Memory B cell (primary cell): ENCODE results near the gene SH3BP2.
A peak's percentile ranks its signal among the peaks of the same experiment; 100 is the strongest.

ENCODE experiments used
- ATAC-seq: fragments of 150-1000 bp; cut with Tn5 transposase; 2 replicates; pipeline ENCODE4 v1.10.0; 2021; ENCODE audit warnings: low read depth, mild to moderate bottlenecking, moderate library complexity
- DNase-seq, 2 donors: peaks; one replicate each; pipeline ENCODE4 v3.0.0; 2022; ENCODE audit warnings: low spot score in 2 of 2
- H3K27ac Mint-ChIP-seq: one replicate; pipeline ENCODE4 v1.8.0; 2022; ENCODE audit warnings: mild to moderate bottlenecking, moderate library complexity, mixed read lengths
- H3K27me3 Mint-ChIP-seq: one replicate; pipeline ENCODE4 v1.8.0; 2022; ENCODE audit warnings: mixed read lengths
- H3K36me3 Mint-ChIP-seq: one replicate; pipeline ENCODE4 v1.8.0; 2022; ENCODE audit warnings: mild to moderate bottlenecking, mixed read lengths
- H3K4me1 Mint-ChIP-seq: one replicate; pipeline ENCODE4 v1.8.0; 2022; ENCODE audit warnings: mixed read lengths
- H3K4me3 Mint-ChIP-seq: one replicate; pipeline ENCODE4 v1.8.0; 2022; ENCODE audit warnings: mild to moderate bottlenecking, moderate library complexity, mixed read lengths
- H3K9me3 Mint-ChIP-seq: one replicate; pipeline ENCODE4 v1.8.0; 2022; ENCODE audit warnings: mixed read lengths

SH3BP2 gene

DNA sequence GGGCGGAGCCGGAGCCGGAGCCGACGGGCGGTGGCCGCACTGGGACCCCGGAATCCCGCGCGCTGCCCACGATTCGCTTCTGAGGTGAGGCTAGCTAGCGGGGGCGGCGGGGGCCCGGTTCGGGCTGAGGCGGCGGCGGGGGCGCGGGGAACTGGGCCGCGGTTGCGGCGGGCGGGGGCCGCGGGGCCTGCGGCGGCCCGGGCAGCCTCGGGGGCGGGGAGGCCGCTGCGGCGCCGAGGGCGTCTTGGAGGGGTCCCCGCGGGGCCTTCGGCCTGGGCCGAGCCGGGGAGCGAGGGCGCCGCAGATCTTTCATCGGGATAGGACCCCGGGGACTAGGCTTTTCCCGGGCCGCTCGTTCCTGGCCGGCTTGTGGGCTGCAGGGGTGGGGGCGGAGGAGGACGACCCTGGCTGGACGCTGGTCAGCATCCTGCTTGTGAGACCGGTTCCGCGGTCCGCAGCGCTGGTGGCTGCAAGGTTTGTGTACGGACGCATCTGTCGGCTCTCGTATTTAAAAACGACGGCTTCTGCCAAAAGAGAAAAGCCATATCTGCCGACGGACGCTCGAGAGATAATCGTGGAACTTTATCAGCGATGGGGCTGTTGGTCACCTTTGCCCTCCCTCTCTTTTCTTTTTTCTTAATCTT, 51.2 kb downstream of the SH3BP2 start:
- Mint-ChIP-seq H3K4me1 (peaks cover 37% of the 10 kb centered on the region), H3K27ac (peak overlapping the region; percentile 89), H3K27me3 (no peaks in the 10 kb centered on the region), H3K9me3 (peaks cover 2% of the 10 kb centered on the region), H3K36me3 (peaks cover 9% of the 10 kb centered on the region), H3K4me3 (peak overlapping the region; percentile 97)
- ATAC-seq (peak; percentile 28), DNase-seq (no peak)

- Mint-ChIP-seq H3K27ac (peak overlapping the region; percentile 89), H3K4me3 (peak overlapping the region; percentile 92), H3K36me3 (peaks cover 5% of the 10 kb centered on the region), H3K9me3 (no peaks in the 10 kb centered on the region), H3K27me3 (no peaks in the 10 kb centered on the region), H3K4me1 (peaks cover 48% of the 10 kb centered on the region)
- no peak for ATAC-seq
- no peak for DNase-seq
Observed at GRCh38 chr4:2846172-2846571, 53.3 kb downstream of the SH3BP2 start.

DNA sequence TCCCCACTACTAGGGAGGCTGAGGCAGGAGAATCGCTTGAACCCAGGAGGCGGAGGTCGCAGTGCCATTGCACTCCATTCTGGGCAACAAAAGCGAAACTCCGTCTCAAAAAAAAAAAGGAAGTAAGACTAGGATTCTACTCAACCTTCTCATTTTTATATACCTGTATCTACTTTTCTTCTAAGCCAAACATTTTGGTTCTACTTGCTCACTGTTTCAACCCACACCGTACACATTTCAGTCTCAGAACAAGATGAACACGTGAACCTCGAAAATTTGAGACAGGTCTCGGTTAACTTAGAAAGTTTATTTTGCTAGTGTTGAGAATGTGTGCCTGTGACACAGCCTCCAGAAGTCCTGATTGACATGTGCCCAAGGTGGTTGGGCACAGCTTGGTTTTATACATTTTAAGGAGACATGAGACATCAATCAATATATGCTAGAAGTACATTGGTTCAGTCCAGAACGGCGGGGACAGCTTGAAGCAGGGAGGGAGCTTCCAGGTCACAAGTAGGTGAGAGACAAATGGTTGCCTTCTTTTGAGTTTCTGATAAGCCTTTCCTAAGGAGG, 54.5 kb downstream of the SH3BP2 start:
- H3K4me1 Mint-ChIP-seq = peaks cover 54% of the 10 kb centered on the region
- peak overlapping the region; percentile 63 for H3K4me3 Mint-ChIP-seq
- peak; percentile 17 for ATAC-seq

DNA sequence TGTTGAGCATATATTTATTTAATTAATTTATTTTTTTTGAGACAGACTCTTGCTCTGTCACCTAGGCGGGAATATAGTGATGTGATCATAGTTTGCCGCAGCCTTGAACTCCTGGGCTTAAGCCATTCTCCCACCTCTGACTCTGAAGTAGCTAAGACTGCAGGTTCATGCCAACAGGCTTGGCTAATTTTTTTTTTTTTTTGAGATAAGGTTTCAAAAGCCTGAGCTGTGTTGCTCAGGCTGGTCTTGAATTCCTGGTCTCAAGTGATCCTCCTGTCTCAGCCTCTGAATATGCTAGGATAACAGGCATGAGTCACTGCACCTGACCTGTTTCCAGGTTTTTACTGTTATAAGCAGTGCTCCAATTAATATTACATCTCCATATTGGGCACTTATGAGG, 55.6 kb downstream of the SH3BP2 start:
- ATAC-seq = no peak
- Mint-ChIP-seq H3K27ac (no peak overlapping the region), H3K4me1 (peaks cover 48% of the 10 kb centered on the region), H3K36me3 (peaks cover 5% of the 10 kb centered on the region), H3K9me3 (no peaks in the 10 kb centered on the region), H3K4me3 (no peak overlapping the region), H3K27me3 (no peaks in the 10 kb centered on the region)
- no peak for DNase-seq

More for the DNA sequence above, 54.5 kb downstream of the SH3BP2 start:
- no peak for DNase-seq
- H3K27me3 Mint-ChIP-seq = no peaks in the 10 kb centered on the region
- H3K9me3 Mint-ChIP-seq = no peaks in the 10 kb centered on the region
- H3K27ac Mint-ChIP-seq = peak overlapping the region; percentile 82
- peaks cover 5% of the 10 kb centered on the region for H3K36me3 Mint-ChIP-seq

DNA sequence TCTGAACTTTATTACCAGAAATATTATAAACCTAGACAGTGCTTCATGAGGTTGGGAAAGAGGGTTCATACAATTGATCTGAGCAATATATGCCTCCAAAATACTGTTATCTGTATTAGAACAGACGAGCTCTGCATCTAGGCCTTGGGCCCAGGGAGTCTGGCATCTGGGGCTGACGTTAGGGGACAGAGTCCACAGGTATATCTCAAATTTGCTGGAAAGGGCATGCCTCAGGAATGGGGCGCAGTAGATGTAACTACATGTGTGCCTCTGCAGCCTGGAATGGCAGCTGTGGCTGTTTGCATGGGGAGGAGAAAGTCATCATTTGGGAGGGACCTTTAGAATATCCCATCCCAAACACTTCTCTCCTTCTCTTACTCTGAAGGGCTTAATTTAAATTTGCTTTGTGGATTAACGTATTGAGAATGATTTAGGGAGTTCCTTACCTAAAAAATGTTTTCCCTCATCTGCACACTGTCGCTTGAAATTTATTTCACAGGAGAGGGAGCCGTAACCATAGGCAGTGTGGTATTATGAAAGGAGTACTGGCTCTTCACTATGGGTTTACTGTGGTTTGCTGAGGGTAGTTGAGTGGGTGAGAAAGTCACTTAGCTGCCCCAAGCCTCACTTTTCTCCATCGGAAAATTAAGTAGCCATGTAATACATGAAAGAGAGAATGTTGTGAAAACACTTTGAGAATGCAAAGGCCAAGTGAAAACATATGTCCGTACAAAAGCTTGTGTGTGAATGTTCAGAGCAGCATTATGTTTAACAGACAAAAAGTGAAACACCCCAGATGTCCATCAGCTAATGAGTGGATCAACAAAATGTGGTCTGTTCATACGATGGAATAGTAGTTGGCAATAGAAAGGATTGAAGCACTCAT, 56.6 kb downstream of the SH3BP2 start:
- Mint-ChIP-seq H3K9me3 (no peaks in the 10 kb centered on the region), H3K4me3 (peak overlapping the region; percentile 39), H3K4me1 (peaks cover 51% of the 10 kb centered on the region), H3K36me3 (peaks cover 1% of the 10 kb centered on the region), H3K27ac (peak overlapping the region; percentile 82), H3K27me3 (no peaks in the 10 kb centered on the region)
- ATAC-seq (no peak), DNase-seq (no peak)

- ATAC-seq (peak; percentile 9), DNase-seq (no peak)
- Mint-ChIP-seq H3K9me3 (no peaks in the 10 kb centered on the region), H3K27me3 (no peaks in the 10 kb centered on the region), H3K4me1 (peaks cover 49% of the 10 kb centered on the region), H3K27ac (peak overlapping the region; percentile 92), H3K4me3 (peak overlapping the region; percentile 77), H3K36me3 (peaks cover 4% of the 10 kb centered on the region)
Observed at GRCh38 chr4:2850966-2851798, 58.3 kb downstream of the SH3BP2 start.

- peak in 1 of 2 donors; percentile 63 for DNase-seq
- Mint-ChIP-seq H3K4me3 (peak overlapping the region; percentile 77), H3K36me3 (peaks cover 6% of the 10 kb centered on the region), H3K27ac (peak overlapping the region; percentile 92), H3K9me3 (no peaks in the 10 kb centered on the region), H3K4me1 (peaks cover 48% of the 10 kb centered on the region), H3K27me3 (no peaks in the 10 kb centered on the region)
- peak; percentile 86 for ATAC-seq
Observed at GRCh38 chr4:2852481-2852921, 59.6 kb downstream of the SH3BP2 start.

GRCh38 chr4:2855584-2855983, 62.7 kb downstream of the SH3BP2 start:
- Mint-ChIP-seq H3K36me3 (peaks cover 10% of the 10 kb centered on the region), H3K4me1 (peaks cover 47% of the 10 kb centered on the region), H3K4me3 (no peak overlapping the region), H3K27ac (peak overlapping the region; percentile 77), H3K27me3 (no peaks in the 10 kb centered on the region), H3K9me3 (no peaks in the 10 kb centered on the region)
- DNase-seq (no peak), ATAC-seq (no peak)

DNA sequence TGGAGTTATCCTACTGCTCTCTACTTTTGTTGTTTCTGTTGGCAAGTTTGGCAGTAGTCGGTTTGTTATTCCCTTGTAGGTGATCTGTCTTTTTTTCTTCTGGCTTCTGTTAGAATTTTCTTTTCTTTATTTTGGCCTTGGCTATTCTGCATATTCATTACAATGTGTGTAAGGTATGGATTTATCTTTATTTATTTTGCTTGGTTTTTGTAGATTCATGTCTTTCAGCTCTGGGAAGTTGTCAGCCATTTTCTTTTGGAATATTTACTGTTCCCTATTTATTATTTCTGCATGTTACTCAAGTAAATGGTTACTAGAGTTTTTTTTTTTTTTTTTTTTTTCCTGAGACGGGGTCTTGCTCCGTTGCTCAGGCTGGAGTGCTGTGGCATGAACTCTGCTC, 63.4 kb downstream of the SH3BP2 start:
- H3K36me3 Mint-ChIP-seq = peaks cover 10% of the 10 kb centered on the region
- DNase-seq (no peak), ATAC-seq (no peak)
- peak overlapping the region; percentile 72 for H3K27ac Mint-ChIP-seq
- no peak overlapping the region for H3K4me3 Mint-ChIP-seq
- no peaks in the 10 kb centered on the region for H3K27me3 Mint-ChIP-seq
- H3K9me3 Mint-ChIP-seq = no peaks in the 10 kb centered on the region
- peaks cover 47% of the 10 kb centered on the region for H3K4me1 Mint-ChIP-seq

GRCh38 chr4:2857349-2857927, 64.6 kb downstream of the SH3BP2 start:
- DNase-seq = no peak
- no peaks in the 10 kb centered on the region for H3K27me3 Mint-ChIP-seq
- no peak for ATAC-seq
- H3K9me3 Mint-ChIP-seq = no peaks in the 10 kb centered on the region
- peaks cover 49% of the 10 kb centered on the region for H3K4me1 Mint-ChIP-seq
- H3K36me3 Mint-ChIP-seq = peaks cover 10% of the 10 kb centered on the region
- H3K4me3 Mint-ChIP-seq = no peak overlapping the region
- peak overlapping the region; percentile 41 for H3K27ac Mint-ChIP-seq

GRCh38 chr4:2858451-2859217, 65.7 kb downstream of the SH3BP2 start:
- no peak for DNase-seq
- no peaks in the 10 kb centered on the region for H3K27me3 Mint-ChIP-seq
- ATAC-seq = no peak
- peak overlapping the region; percentile 17 for H3K27ac Mint-ChIP-seq
- peaks cover 56% of the 10 kb centered on the region for H3K4me1 Mint-ChIP-seq
- H3K9me3 Mint-ChIP-seq = no peaks in the 10 kb centered on the region
- H3K4me3 Mint-ChIP-seq = no peak overlapping the region
- H3K36me3 Mint-ChIP-seq = peaks cover 10% of the 10 kb centered on the region

DNA sequence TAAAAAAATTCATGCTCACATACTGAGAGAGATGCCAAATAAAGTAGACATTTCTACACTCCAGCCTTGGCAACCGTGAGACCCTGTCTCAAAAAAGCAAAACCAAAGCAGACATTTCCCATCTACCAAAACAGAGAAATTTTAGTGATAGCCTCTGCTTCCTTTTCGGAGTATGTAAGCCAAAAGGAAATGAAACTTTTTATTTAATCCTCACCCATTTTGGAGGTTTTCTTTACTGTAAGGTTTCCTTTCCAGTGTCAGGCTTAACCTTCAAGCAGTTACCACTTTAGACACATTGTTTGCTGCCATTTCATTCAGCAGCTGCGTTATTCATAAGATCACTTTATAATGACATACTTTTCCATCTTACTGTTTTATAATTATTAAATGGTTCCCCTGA, 66.6 kb downstream of the SH3BP2 start:
- Mint-ChIP-seq H3K27me3 (no peaks in the 10 kb centered on the region), H3K4me3 (no peak overlapping the region), H3K36me3 (peaks cover 10% of the 10 kb centered on the region), H3K27ac (peak overlapping the region; percentile 40), H3K9me3 (no peaks in the 10 kb centered on the region), H3K4me1 (peaks cover 56% of the 10 kb centered on the region)
- no peak for DNase-seq
- peak; percentile 63 for ATAC-seq
